Mesenchymal stem cell (in vitro differentiated cells and primary cell): ENCODE data around the gene EMC8.

Experiments
- DNase-seq: peaks from one replicate; pipeline ENCODE4 v3.0.0-alpha.2; 2013
- H2AFZ ChIP-seq: one replicate; pipeline ENCODE4 v1.6.1; 2013; ENCODE audit warnings: low read depth, mild to moderate bottlenecking, control low read depth, inconsistent platforms, low read length, moderate library complexity
- H2AK5ac ChIP-seq: 2 replicates; pipeline ENCODE4 v1.6.1; 2013; ENCODE audit warnings: low read length, moderate library complexity, mild to moderate bottlenecking, inconsistent platforms; ENCODE audit not compliant: severe bottlenecking
- H2BK120ac ChIP-seq: one replicate; pipeline ENCODE4 v1.6.1; 2013; ENCODE audit warnings: low read depth, mild to moderate bottlenecking, inconsistent platforms, low read length, moderate library complexity
- H2BK12ac ChIP-seq, 2 experiments: one replicate each; pipeline ENCODE4 v1.6.1; 2013; ENCODE audit warnings: inconsistent platforms in 2 of 2, low read length in 2 of 2, mild to moderate bottlenecking in 2 of 2, moderate library complexity in 2 of 2, control low read depth in 1 of 2
- H2BK15ac ChIP-seq: one replicate; pipeline ENCODE4 v1.6.1; 2013; ENCODE audit warnings: mild to moderate bottlenecking, low read depth, inconsistent platforms; ENCODE audit not compliant: poor library complexity, severe bottlenecking
- H2BK5ac ChIP-seq: 2 replicates; pipeline ENCODE4 v1.6.1; 2013; ENCODE audit warnings: low read depth, mild to moderate bottlenecking, low read length, control low read depth, inconsistent platforms; ENCODE audit not compliant: poor library complexity, severe bottlenecking
- H3K14ac ChIP-seq, 2 experiments: one replicate each; pipeline ENCODE4 v1.6.1; 2013; ENCODE audit warnings: inconsistent platforms in 2 of 2, low read length in 2 of 2, control low read depth in 1 of 2, mild to moderate bottlenecking in 1 of 2, moderate library complexity in 1 of 2
- H3K18ac ChIP-seq, 2 experiments: one replicate each; pipeline ENCODE4 v1.6.1; 2013; ENCODE audit warnings: inconsistent platforms in 2 of 2, low read length in 2 of 2, control low read depth in 1 of 2, low read depth in 1 of 2, mild to moderate bottlenecking in 1 of 2
- H3K23ac ChIP-seq, 2 experiments: one replicate each; pipeline ENCODE4 v1.6.1; 2013; ENCODE audit warnings: inconsistent platforms in 2 of 2, low read length in 2 of 2, mild to moderate bottlenecking in 2 of 2, moderate library complexity in 2 of 2, control low read depth in 1 of 2
- H3K27ac ChIP-seq: 2 replicates; pipeline ENCODE4 v1.5.1; 2013; ENCODE audit warnings: mild to moderate bottlenecking, moderate library complexity, low read length, control low read depth, inconsistent platforms; ENCODE audit not compliant: poor library complexity, severe bottlenecking
- H3K27me3 ChIP-seq, 2 experiments: 2 replicates each; pipeline versions ENCODE4 v1.6.1 to v1.7.0; 2013; ENCODE audit warnings: low read length in 2 of 2, mild to moderate bottlenecking in 2 of 2, moderate library complexity in 2 of 2, control low read depth in 1 of 2, inconsistent platforms in 1 of 2; ENCODE audit not compliant: control insufficient read depth in 1 of 2, insufficient read depth in 1 of 2
- H3K36me3 ChIP-seq, 2 experiments: 2 replicates each; pipeline versions ENCODE4 v1.6.1 to v1.7.0; 2013; ENCODE audit warnings: low read length in 2 of 2, control low read depth in 1 of 2, inconsistent platforms in 1 of 2, low read depth in 1 of 2, mild to moderate bottlenecking in 1 of 2; ENCODE audit not compliant: insufficient read depth in 2 of 2, control insufficient read depth in 1 of 2
- H3K4ac ChIP-seq, 2 experiments: one replicate each; pipeline ENCODE4 v1.6.1; 2013; ENCODE audit warnings: inconsistent platforms in 2 of 2, low read length in 2 of 2, mild to moderate bottlenecking in 2 of 2, moderate library complexity in 2 of 2, control low read depth in 1 of 2, low read depth in 1 of 2
- H3K4me1 ChIP-seq: 2 replicates; pipeline ENCODE4 v1.6.1; 2013; ENCODE audit warnings: low read depth, low read length, control low read depth; ENCODE audit not compliant: control insufficient read depth, insufficient read depth
- H3K4me2 ChIP-seq: 2 replicates; pipeline ENCODE4 v1.6.1; 2013; ENCODE audit warnings: low read length, mild to moderate bottlenecking, inconsistent platforms; ENCODE audit not compliant: poor library complexity, severe bottlenecking
- H3K4me3 ChIP-seq, 2 experiments: 2 replicates each; pipeline versions ENCODE4 v1.5.1 to v1.7.0; 2013; ENCODE audit warnings: low read length in 2 of 2, mild to moderate bottlenecking in 2 of 2, control low read depth in 1 of 2, low read depth in 1 of 2; ENCODE audit not compliant: insufficient read depth in 1 of 2
- H3K79me1 ChIP-seq: replicated peaks from 2 replicates; pipeline ENCODE4 v1.6.1; 2013; ENCODE audit warnings: mild to moderate bottlenecking, control low read depth, low read length, inconsistent platforms; ENCODE audit not compliant: poor library complexity, severe bottlenecking
- H3K9ac ChIP-seq: 2 replicates; pipeline ENCODE4 v1.7.0; 2013; ENCODE audit warnings: mild to moderate bottlenecking, low read length, moderate library complexity
- H3K9me3 ChIP-seq: 2 replicates; pipeline ENCODE4 v1.7.0; 2013; ENCODE audit warnings: mild to moderate bottlenecking, low read length; ENCODE audit not compliant: control insufficient read depth
- H4K8ac ChIP-seq: one replicate; pipeline ENCODE4 v1.6.1; 2013; ENCODE audit warnings: inconsistent platforms, mild to moderate bottlenecking, low read length, moderate library complexity
- H4K91ac ChIP-seq: one replicate; pipeline ENCODE4 v1.6.1; 2013; ENCODE audit warnings: mild to moderate bottlenecking, low read length, inconsistent platforms
- WGBS: methylation state at CpG from one replicate; pipeline ENCODE4 v1.1.7; 2013; ENCODE audit warnings: mixed read lengths; 5-methylcytosine and 5-hydroxymethylcytosine counted together

EMC8 gene

GRCh38 chr16:85784813-85785212 is 14.5 kb downstream of the EMC8 start:
- Histone ChIP-seq H4K91ac (no peak overlapping the region), H3K4me2 (no peak overlapping the region), H3K4me1 (peaks cover 1% of the 10 kb centered on the region), H3K18ac (no peak overlapping the region), H3K9me3 (no peaks in the 10 kb centered on the region), H3K14ac (no peak overlapping the region), H2BK120ac (no peak overlapping the region), H2AFZ (no peak overlapping the region), H2AK5ac (no peak overlapping the region), H3K23ac (no peak overlapping the region), H4K8ac (no peak overlapping the region), H3K4me3 (no peak overlapping the region), H2BK15ac (no peak overlapping the region), H3K4ac (no peak overlapping the region), H2BK5ac (no peak overlapping the region), H3K27me3 (no peaks in the 10 kb centered on the region), H3K79me1 (peaks cover 62% of the 10 kb centered on the region), H3K27ac (no peak overlapping the region), H2BK12ac (no peak overlapping the region), H3K9ac (no peak overlapping the region), H3K36me3 (peaks cover 62 to 68% of the 10 kb centered on the region in 2 experiments)
- WGBS = 86% methylated on average over 1 of the region's 2 CpGs
- DNase-seq = no peak

DNA sequence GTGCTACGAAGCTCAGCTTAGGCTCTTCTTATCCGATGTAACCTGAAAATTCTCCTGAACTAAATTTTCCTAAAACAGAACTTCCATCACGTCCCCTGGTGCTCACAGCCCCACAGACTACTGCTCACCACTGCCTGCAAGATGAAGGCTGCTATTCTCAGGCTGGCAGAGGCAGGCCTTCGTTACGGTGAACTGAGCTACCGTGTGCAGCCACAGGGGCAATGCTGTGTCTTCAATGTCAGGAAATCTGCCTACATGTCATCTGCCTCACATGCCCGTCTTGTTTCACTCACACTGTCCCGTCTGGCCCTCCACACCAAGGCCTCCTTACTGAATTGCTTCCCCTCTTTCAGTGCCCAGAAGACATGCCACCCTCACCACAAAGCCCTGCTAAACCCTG is 15.9 kb downstream of the EMC8 start:
- H3K27me3 ChIP-seq = no peaks in the 10 kb centered on the region

DNA sequence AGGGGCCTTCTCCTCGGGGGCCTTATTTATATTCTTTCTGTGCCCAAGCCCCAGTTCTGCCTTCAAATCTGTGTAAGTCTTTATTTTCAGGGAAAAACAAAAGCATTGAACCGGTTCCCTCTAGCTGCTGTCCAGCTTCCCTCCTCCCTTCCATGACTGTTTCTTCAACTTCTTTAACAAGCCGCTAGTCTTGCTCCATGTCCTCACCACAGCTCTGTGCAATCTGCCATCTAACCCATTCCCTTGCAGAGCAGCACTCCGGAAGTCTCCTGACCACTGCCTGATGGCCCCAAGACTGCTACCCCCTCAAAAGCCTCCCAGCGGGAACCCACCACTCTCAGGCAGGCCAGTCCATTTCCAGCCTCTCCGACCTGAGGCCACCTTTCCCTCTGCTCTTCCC is 16.9 kb downstream of the EMC8 start:
- WGBS = 90% methylated on average over 6 of the region's 6 CpGs
- Histone ChIP-seq H3K79me1 (peaks cover 57% of the 10 kb centered on the region), H3K4me3 (no peak overlapping the region), H3K9me3 (no peaks in the 10 kb centered on the region), H3K36me3 (peaks cover 69% of the 10 kb centered on the region in 2 experiments), H3K4me1 (peaks cover 1% of the 10 kb centered on the region), H3K23ac (no peak overlapping the region), H2BK12ac (no peak overlapping the region), H2BK15ac (no peak overlapping the region), H4K8ac (no peak overlapping the region), H3K4ac (no peak overlapping the region), H2AK5ac (no peak overlapping the region), H3K27me3 (no peaks in the 10 kb centered on the region), H3K9ac (peak overlapping the region; percentile 16), H4K91ac (no peak overlapping the region), H2AFZ (no peak overlapping the region), H3K4me2 (no peak overlapping the region), H3K14ac (no peak overlapping the region), H3K27ac (no peak overlapping the region), H2BK120ac (no peak overlapping the region), H2BK5ac (no peak overlapping the region), H3K18ac (no peak overlapping the region)
- DNase-seq = no peak

More for the DNA sequence above, 15.9 kb downstream of the EMC8 start:
- whole genome bisulfite sequencing = 96% methylated on average over 8 of the region's 8 CpGs
- H3K4me3 ChIP-seq = no peak overlapping the region
- H3K9ac ChIP-seq = no peak overlapping the region
- H3K4ac ChIP-seq = no peak overlapping the region
- peaks cover 63% of the 10 kb centered on the region for H3K79me1 ChIP-seq
- no peak overlapping the region for H2BK15ac ChIP-seq
- DNase-seq = no peak
- H4K8ac ChIP-seq = no peak overlapping the region
- no peak overlapping the region for H3K18ac ChIP-seq
- no peak overlapping the region for H4K91ac ChIP-seq
- no peak overlapping the region for H2AFZ ChIP-seq
- H3K4me2 ChIP-seq = no peak overlapping the region
- H3K36me3 ChIP-seq = peaks cover 69 to 73% of the 10 kb centered on the region in 2 experiments
- H3K23ac ChIP-seq = peak overlapping the region in 1 of 2 experiments; percentile 41
- no peak overlapping the region for H2AK5ac ChIP-seq
- no peak overlapping the region for H3K14ac ChIP-seq
- H3K4me1 ChIP-seq = peaks cover 1% of the 10 kb centered on the region
- H2BK120ac ChIP-seq = no peak overlapping the region
- H3K9me3 ChIP-seq = no peaks in the 10 kb centered on the region
- H3K27ac ChIP-seq = no peak overlapping the region
- H2BK12ac ChIP-seq = no peak overlapping the region
- H2BK5ac ChIP-seq = no peak overlapping the region

GRCh38 chr16:85781695-85782370 is 17.5 kb downstream of the EMC8 start:
- H2BK12ac ChIP-seq = no peak overlapping the region
- H2AFZ ChIP-seq = no peak overlapping the region
- H3K36me3 ChIP-seq = peaks cover 63 to 69% of the 10 kb centered on the region in 2 experiments
- H3K4me3 ChIP-seq = no peak overlapping the region
- no peaks in the 10 kb centered on the region for H3K27me3 ChIP-seq
- H3K27ac ChIP-seq = no peak overlapping the region
- H3K9me3 ChIP-seq = no peaks in the 10 kb centered on the region
- H2BK120ac ChIP-seq = no peak overlapping the region
- H3K18ac ChIP-seq = no peak overlapping the region
- H3K79me1 ChIP-seq = peaks cover 51% of the 10 kb centered on the region
- no peak overlapping the region for H2AK5ac ChIP-seq
- H4K91ac ChIP-seq = no peak overlapping the region
- peaks cover 1% of the 10 kb centered on the region for H3K4me1 ChIP-seq
- no peak overlapping the region for H4K8ac ChIP-seq
- no peak for DNase-seq
- no peak overlapping the region for H3K4ac ChIP-seq
- H3K4me2 ChIP-seq = no peak overlapping the region
- H2BK15ac ChIP-seq = no peak overlapping the region
- H3K14ac ChIP-seq = no peak overlapping the region
- peak overlapping the region; percentile 16 for H3K9ac ChIP-seq
- 94% methylated on average over 16 of the region's 16 CpGs for WGBS
- H2BK5ac ChIP-seq = no peak overlapping the region
- no peak overlapping the region for H3K23ac ChIP-seq
